ENCODE data around the gene ARHGAP28.
"Not testable (repeated sequence)": the region's sequence is repeated elsewhere in the genome, so short reads cannot be mapped to it uniquely, and the experiment has no call there.

Gene ARHGAP28

DNA sequence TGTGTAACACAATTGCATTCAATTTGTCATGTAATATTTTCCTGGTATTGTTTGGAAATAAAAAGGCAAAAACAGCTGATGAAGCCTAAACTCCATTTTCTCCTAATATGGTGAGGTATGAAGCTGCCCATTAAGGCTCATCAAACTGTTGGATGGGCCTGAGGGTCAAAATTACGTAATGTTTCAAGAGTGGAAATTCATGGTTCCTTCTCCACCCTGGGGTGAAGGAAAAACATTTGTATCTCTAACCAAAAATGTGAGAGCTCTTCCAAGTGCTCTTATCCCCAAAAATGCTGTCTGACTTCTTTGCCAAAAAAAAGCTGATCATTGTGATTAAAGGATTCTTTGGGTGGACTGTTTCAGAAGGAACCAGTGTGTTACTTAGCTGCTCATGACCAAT is 91.8 kb downstream of the ARHGAP28 start:
- no peak for DNase-seq

DNA sequence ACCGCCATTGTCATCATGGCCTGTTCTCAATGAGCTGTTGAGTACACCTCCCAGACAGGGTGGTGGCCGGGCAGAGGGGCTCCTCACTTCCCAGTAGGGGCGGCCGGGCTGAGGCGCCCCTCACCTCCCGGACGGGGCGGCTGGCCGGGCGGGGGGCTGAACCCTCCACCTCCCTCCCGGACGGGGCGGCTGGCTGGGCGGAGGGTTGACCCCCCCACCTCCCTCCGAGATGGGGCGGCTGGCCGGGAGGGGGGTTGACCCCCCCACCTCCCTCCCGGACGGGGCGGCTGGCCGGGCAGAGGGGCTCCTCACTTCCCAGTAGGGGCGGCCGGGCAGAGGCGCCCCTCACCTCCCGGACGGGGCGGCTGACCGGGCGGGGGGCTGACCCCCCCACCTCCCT is 97.6 kb downstream of the ARHGAP28 start:
- DNase-seq, result not testable (repeated sequence)

DNA sequence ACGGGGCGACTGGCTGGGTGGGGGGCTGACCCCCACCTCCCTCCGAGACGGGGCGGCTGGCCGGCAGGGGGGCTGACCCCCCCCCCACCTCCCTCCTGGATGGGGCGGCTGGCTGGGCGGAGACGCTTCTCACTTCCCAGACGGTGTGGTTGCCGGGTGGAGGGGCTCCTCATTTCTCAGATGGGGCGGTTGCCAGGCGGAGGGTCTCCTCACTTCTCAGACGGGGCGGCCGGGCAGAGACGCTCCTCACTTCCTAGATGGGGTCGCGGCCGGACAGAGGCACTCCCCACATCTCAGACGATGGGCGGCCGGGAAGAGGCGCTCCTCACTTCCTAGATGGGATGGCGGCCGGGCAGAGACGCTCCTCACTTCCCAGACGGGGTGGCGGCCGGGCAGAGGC is 98.0 kb downstream of the ARHGAP28 start:
- not testable (repeated sequence) for DNase-seq

DNA sequence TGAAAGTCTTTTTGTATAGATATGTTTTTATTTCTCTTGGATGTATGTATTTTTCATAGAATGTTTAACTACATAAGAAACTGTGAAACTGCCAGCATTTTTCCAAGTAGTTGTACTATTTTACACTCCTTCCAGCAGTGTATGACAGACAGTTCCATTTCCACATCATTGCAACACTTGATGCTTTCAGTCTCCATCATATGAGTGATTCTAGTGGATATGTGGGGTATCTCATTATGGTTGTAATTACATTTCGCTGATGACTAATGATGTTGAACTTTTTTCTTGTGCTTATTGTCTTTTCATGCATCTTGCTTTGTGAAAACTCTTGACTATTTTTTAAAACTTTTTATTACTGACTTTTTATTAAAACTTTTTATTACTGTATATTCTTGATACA is 101.4 kb downstream of the ARHGAP28 start:
- DNase-seq, result no peak

DNA sequence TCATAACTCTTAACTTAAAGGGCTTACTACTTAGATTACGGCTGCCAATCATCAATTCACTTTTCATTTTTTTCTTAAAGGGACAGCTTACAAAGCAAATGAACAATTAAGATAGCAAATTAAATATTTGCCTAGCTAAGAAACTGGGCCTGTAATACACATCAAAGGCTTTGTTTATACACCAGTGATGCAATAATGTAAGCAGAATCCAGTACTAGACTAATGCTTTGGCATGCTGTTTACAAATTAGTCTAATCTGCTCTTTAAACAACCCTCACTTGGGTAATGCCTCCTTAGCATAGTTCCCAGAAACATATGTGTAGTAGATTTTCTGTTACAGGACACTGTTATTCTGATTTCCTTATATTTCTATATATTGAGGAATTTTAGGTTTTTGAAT is 105.8 kb downstream of the ARHGAP28 start:
- no peak for DNase-seq

DNA sequence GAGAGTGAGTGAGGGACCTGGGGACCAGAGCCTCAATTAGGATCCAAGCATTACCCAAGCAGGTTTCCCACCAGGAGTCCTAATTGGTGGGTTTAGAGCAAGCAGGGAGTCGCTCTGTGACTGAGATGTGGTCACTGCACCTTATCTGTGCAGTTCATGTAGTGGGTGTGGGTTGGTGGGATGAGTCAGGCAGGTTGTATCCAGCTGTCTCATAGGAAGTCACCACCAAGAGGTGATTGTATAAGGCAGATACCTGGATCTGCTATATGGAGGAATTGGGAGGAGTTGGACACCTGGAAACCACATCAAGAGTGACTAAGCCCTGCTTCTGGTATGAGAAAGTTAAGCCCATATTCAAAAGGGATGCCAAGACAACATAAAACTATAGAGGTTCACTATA is 106.8 kb downstream of the ARHGAP28 start:
- DNase-seq, result no peak

DNA sequence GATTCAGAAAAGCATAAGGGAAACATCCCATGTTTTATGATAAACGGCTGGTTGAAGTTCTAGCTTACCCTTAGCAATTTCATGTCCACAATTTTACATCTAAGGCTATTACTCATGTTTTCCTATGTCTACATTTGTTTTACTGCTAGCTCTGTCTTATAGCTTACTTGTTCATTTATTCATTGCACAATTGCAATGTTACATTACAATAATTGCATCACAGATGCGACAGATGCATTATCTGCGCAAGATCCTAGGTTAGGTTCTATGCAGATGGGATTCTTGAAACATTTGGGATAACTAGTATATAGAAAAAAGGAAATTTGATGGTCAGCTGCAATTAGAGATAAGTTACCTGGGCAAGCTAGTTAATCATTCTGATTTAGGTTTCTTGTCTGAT is 108.4 kb downstream of the ARHGAP28 start:
- no peak for DNase-seq

DNA sequence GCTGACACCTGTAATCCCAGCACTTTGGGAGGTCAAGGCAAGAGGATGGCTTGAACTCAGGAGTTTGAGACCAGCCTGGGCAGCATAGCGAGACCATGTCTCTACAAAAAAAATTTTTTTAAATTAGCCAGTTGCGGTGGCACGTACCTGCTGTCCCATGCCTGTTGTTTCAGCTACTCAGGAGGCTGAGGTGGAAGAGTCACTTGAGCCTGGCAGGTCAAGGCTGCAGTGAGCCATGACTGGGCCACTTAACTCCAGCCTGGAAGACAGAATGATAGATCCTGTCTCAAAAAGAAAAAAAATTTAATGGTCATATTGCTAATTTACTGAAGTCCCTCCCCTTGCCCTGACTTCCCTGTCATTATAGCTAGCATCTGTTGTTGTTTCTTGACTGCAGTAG is 112.6 kb downstream of the ARHGAP28 start:
- DNase-seq, result no peak

DNA sequence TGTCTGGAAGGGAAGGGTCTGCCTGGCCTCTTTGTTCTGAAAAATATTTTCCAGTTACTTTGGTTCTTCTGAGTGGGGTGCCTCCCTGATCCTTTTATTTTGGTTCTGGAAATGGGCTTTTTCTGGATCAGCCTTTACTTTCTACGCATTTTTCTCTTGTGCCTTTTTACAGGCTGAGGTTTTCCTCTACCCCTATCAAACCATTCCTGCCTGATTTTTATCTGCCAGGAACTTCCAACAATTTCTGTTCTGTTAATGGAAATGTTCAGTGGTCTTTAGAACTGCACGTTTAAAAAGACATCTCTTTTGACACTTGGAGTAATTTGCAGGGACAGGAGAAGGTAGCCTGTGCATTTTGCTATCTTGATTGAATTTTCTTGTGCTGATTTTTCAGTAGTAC is 113.8 kb downstream of the ARHGAP28 start:
- DNase-seq, result no peak

DNA sequence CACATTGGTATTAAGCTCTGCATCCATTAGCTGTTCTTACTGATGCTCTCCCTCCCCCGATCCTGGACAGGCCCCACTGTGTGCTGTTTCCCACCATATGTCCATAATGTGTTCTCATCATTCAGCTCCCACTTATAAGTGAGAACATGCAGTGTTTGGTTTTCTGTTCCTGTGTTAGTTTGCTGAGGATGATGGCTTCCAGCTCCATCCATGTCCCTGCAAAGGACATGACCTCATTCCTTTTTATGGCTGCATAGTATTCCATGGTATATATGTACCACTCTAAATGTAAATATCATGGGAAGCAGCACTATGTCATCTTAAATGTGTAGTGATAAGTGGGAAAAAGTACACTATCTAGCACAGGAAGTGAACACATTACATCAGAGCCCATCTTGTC is 116.0 kb downstream of the ARHGAP28 start:
- DNase-seq, result not testable (repeated sequence)

DNA sequence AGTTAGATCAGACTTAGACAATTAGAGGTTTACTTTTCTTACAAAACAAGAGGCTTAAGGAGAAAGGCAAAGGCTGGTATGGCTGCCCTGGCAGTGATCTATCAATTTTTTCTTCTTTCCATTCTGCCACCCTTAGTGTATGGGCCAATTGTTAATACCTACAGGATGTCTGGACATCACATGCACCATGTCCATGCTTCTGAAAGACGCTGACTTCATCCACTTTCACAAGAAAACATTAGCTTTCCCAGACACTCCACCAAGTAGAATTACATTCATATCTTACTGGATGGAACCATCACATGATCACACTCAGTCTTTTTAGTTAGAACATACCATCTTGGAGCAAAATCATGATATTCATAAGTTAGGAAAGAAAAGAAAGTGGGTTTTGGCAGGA is 120.9 kb downstream of the ARHGAP28 start:
- DNase-seq, result no peak

DNA sequence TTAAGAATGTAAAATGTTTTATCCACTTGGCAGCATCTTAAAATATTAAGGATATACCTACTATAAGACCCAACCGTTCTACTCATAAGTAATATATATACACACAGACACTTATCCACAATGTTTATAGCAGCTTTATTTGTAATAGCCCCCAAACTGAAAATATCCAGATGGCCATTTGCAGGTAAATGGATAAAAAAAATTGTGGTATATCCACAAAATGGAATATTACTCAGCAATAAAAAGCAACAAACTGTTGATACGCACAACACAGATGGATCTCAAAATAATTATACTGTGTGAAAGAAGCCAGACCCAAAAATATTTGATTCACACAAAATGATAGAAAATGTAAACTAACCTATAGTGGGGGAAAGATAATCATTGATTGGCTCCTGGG is 122.0 kb downstream of the ARHGAP28 start:
- DNase-seq, result no peak

DNA sequence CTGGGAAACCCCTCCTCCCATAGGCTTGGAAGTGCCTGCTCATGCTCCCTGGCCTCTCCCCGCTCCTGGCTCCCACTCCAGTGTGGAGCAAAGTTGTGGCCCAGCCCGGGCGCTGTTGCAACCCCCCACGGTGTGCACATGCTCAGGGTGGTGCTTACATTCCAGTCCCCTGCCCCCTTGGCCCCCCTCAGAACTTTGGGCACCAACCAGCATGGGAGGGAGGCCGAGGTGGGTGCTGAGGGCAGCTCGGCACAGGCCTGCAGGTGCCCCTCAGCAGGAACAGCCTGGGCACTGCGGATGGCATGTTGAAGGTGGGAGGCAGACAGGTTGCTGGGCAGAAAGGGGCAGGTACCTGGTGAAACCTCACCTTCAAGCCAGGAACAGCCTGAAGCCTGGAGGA is 125.3 kb downstream of the ARHGAP28 start:
- no peak for DNase-seq

DNA sequence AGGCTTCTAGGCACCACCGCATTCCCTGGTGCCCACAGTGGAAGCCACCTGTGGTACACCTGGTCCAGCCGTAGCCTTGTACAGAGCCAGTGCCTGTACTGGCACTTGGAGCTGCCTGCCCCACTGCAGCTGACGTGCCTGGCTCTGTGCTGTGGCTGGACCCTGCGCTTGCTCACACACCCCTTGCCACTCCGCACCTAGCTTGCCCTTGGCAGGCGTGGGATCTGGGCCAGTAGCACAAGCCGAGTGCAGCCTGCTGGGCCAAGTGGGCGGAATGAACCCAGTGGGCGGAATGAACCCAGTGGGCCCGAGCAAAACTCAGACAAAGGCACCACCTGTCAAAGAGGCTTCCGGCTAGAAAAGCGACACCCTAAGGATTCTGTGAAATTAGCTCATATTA is 126.3 kb downstream of the ARHGAP28 start:
- no peak for DNase-seq

DNA sequence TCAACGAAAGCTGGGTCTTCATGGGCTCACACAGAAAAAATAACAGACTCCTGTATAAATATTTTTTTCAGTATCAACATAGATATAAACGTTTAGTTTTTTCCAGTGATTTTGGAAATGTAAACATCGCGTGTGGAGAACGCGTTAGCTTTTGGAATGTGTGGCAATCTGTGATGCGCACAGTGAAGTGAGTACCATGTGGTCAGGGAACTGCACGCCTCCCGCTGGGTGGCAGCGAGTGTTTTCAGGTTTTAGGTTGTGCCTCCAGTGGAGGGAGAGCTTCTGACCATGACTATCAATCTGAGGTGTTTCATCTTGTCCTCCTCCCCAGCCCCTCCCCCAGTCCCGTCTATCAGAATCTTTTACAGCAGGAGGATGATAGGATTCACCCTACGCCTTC is 127.8 kb downstream of the ARHGAP28 start:
- DNase-seq, result no peak

DNA sequence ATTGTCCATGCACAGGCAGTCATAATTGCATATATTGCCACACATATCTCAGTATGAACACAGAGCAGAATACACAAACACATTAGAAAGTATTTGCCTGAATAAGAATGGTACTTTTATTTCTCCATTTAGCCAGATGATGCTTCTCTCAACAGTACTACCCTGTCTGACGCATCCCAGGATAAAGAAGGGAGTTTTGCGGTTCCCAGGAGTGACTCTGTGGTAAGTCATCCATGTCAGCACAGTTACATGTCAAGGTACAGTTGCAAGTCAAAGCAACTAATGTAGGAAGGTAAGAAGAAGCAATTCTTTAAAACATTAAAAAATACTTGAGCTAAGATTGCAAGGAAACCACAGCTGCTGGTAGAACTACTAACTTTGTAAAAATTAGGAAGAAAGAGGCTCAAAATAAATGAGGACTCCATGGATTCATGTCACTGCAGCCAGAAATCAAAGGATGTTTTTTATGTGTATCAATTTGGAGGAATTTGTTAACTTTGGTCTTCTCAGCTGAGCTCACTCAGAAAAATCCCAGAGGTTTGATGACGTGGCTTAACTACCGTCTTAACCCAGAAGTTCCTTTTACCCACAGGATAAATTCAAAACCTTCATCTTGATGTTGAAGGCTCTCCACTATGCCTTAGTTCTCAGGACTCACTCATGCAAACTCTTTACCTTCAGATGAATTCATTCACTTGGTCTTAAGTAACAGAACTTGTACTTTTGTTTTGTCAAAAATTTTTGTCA is 130.3 kb downstream of the ARHGAP28 start:
- no peak for DNase-seq

DNA sequence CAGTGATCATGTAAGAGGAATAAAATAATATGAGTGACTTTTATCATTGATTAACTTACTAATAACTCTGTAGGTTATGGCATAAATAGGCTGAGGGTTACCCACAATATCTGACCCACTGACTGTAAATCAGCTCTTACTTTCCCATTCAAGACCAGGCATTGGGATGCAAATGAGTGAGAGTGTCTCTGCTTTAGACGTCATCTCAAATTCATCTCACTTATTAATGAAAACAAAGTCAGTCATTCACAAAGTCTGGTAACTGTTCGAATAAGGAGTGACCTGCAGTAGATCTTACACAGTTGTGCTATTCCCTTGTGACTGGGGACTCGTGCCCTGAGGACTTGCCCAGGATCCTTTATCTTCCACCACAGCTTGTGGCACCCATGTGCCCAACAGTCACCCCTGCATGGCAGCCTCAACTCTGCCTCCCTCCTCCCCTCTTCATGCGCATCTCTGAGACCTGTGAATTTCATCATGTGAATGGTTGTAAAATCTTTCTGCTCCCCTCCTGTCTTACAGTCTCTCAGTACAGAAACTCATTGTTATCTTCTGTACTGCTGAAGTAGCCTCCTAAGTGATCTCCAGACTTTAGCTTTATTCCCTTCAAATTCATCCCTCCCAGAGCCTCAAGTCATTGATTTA is 131.4 kb downstream of the ARHGAP28 start:
- DNase-seq, result no peak

DNA sequence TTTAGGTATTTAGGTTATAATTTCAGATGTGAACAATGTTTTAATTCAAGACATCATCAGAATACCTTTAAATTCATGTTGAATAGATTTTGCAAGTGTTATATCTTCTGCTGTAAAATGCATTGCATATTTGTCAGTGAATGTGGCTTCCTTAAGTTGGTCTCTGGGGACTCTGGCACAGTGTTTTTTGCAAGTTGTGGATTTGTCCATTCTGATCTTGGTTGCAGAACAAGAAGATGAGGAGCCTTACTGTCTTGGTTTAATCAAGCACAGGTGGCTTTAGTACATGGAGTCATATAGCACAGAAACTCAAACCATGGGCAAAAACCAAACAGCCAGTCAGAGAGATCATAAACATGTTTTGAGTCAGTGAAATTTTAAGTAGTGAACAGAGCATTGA is 135.7 kb downstream of the ARHGAP28 start:
- DNase-seq, result no peak

DNA sequence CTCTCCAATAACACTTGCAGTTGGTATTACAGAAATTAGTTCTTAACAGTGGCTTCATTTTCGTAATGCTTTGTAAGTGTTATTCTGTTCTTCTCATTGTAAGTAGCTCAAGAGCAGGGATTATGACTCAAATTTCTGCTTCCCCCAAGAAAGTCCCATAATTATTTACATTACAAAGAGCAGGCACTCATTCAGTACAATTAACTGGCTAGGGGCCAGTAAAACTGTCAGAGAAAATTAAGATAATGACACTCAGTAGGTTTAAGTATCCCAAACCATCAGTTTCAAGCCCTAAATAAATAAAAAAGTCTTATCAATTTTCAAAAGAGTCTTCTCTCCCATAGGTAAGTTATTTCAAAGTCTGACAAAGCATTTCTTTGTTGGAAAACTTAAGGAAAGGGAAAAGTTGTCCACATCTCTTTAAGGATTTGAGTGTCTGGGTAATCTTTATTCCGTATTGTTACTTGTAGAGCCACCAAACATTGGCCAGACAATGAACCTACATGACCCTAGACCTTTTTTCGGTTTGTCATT is 137.1 kb downstream of the ARHGAP28 start:
- no peak for DNase-seq

DNA sequence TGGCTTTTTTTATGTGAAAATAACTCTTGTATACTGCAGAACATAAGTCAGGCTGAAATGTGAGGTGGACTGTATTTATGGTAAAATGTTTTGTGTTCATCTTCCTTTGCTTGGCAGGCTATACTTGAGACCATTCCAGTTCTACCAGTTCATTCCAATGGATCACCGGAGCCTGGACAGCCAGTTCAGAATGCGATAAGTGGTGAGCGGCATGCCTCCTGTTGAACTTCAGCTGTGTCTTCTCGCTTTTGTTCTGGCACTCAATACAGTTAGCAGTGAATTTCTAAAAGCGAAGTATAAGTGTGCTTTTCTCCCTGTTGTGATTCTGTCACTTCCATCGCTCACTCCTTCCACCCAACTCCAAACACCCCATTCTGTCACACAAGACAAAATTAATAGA is 138.5 kb downstream of the ARHGAP28 start:
- DNase-seq, result no peak

DNA sequence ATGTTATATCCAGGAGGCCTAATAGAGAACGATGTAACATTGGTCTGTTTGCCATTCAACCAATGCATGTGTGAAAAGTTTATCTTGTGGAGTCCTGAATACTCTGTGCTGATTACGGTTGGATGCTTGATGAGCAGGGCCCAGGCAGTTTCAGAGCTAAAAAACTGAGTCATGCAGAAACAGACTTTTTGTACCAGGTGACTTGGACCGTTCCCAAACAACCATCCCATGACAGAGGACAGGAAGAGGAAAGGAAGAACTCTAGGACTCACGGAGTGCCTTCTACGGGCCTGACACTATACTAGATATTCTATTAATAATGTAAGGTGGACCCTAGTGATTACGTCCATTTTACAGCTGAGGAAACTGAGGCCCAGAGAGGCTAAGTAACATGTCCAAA is 142.1 kb downstream of the ARHGAP28 start:
- no peak for DNase-seq

DNA sequence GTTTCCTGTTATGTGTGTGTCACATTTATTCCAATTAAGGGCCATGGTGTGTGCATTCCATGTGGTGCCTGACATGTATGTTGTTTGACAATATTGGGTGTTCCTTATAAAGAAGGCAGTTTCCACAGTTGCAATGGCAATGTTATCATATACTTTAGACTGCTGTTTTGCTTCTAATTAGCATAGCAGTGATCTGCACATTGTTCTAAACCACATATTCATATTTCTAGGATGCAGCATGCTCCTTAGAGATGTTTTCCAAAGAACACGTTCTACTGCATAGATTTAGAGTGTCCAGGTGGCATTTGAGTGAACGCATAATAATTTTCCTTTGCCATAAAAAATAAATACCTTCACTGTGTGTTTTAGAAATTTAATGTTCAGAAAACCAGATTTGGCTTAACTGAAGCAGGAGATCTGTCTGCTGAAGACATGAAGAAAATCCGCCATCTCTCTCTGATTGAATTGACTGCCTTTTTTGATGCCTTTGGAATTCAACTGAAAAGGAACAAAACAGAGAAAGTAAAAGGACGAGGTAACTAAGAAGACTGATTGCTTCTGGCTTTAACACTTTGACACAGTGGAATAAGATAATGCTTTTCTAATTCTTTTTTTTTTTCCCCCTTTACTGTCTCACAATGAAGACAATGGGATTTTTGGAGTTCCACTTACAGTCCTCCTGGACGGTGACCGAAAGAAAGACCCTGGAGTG is 143.7 kb downstream of the ARHGAP28 start:
- DNase-seq, result no peak

DNA sequence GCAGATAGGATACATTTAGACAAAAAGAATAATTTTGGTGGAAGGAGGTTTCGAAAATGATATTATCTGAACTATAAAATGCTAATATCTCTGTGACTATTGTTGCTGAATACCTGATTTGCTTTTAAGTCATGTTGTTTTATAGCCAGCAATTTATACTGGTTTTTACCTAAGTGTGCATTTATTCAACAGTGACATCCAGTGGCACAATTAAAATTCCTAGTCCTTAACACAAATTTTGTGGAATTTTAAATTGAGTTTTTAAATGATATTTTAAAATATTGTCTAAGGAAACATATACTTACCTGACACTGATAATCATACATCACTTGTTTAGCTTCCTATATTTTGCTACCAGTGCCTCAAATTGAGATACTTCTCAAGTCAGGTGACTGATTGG is 144.8 kb downstream of the ARHGAP28 start:
- DNase-seq, result no peak

DNA sequence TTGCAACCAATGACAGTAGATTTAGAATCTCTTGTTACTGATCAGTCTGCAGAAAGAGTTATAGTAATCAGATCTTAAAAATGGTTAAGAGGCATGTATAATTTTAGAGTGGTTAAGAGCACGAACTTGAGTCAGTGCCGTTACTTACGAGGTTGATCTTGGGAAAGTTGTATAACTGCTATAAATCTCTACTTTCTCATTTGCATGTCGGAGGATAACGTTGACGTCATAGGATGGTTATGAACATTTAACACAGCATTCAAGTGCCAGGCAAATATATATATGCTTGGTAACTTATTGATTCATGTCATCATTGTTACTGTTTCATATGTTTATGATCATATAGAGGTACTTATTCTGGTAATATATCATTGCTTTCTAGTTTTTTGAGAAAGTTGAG is 146.2 kb downstream of the ARHGAP28 start:
- DNase-seq, result no peak
